SU-DHL-6 (cell line): ENCODE measurements around the gene AKAP6.

ENCODE experiments used
- EZH2phosphoT487 ChIP-seq: fragments of 200-600 bp; sonication (generic), shearing (Covaris generic); conservative IDR thresholded peaks from 2 replicates; pipeline ENCODE4 v1.6.1; 2018; ENCODE audit warnings: mild to moderate bottlenecking, antibody characterized with exemption, low read length, moderate library complexity, mixed read lengths
- TF ChIP-seq, protein P1 (sequence below): fragments of 200-600 bp; sonication (generic); IDR thresholded peaks from one replicate; pipeline ENCODE4 v1.5.1; 2017; ENCODE audit warnings: antibody characterized with exemption, mild to moderate bottlenecking, low read length, moderate library complexity; ENCODE audit not compliant: insufficient read depth, poor library complexity, severe bottlenecking

DNA sequence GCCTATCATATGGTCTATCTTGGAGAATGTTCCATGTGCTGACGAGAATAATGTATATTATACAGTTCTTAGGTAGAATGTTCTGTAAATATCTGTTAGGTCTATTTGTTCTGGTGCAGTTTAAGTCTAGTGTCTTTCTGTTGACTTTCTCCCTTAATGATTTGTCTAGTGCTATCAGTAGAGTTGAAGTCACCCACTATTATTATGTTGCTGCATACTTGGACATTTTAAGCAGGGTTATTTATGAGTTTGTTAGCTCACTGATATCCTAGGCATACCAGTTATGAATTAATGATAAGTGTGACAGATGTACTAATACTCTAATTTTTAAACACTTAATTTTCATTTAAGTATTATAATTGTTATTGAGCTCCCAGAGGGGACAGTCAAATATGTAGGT is 292.5 kb downstream of the AKAP6 start:
- TF ChIP-seq, protein P1, sequence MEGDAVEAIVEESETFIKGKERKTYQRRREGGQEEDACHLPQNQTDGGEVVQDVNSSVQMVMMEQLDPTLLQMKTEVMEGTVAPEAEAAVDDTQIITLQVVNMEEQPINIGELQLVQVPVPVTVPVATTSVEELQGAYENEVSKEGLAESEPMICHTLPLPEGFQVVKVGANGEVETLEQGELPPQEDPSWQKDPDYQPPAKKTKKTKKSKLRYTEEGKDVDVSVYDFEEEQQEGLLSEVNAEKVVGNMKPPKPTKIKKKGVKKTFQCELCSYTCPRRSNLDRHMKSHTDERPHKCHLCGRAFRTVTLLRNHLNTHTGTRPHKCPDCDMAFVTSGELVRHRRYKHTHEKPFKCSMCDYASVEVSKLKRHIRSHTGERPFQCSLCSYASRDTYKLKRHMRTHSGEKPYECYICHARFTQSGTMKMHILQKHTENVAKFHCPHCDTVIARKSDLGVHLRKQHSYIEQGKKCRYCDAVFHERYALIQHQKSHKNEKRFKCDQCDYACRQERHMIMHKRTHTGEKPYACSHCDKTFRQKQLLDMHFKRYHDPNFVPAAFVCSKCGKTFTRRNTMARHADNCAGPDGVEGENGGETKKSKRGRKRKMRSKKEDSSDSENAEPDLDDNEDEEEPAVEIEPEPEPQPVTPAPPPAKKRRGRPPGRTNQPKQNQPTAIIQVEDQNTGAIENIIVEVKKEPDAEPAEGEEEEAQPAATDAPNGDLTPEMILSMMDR: no peak
- no peak for TF ChIP-seq EZH2phosphoT487
